ENCODE results near the gene TRMT44.

Gene TRMT44

GRCh38 chr4:8459867-8460445 is 19.4 kb downstream of the TRMT44 start:
- TF ChIP-seq YY1 (IDR thresholded peaks at IDR 0.05; ENCODE audit: low read depth) (no peak), TCF12 (IDR thresholded peaks at IDR 0.05; ENCODE audit: low read depth) (no peak), USF1 (IDR thresholded peaks at IDR 0.05) (no peak), NFIC (IDR thresholded peaks at IDR 0.05) (no peak), REST (IDR thresholded peaks at IDR 0.05; ENCODE audit: low read depth) (no peak), CEBPB (IDR thresholded peaks at IDR 0.05) (no peak), ZBTB7A (IDR thresholded peaks at IDR 0.05; ENCODE audit: low read depth) (no peak), TAF1 (IDR thresholded peaks at IDR 0.05; ENCODE audit: low read depth) (no peak), EGR1 (IDR thresholded peaks at IDR 0.05) (no peak), TEAD4 (IDR thresholded peaks at IDR 0.05) (no peak), FOXM1 (IDR thresholded peaks at IDR 0.05; ENCODE audit: borderline replicate concordance, low read depth) (no peak), RAD21 (IDR thresholded peaks at IDR 0.05; ENCODE audit: low read depth) (no peak)

- TF ChIP-seq FOXM1 (IDR thresholded peaks at IDR 0.05; ENCODE audit: borderline replicate concordance, low read depth) (no peak), ZBTB7A (IDR thresholded peaks at IDR 0.05; ENCODE audit: low read depth) (no peak), NFIC (IDR thresholded peaks at IDR 0.05) (no peak)
Measured at GRCh38 chr4:8461086-8461485, 20.5 kb downstream of the TRMT44 start.

- TF ChIP-seq EGR1 (IDR thresholded peaks at IDR 0.05): no peak
- no peak for TF ChIP-seq USF1 (IDR thresholded peaks at IDR 0.05)
- TF ChIP-seq TEAD4 (IDR thresholded peaks at IDR 0.05): no peak
Measured at GRCh38 chr4:8461616-8462015, 21.0 kb downstream of the TRMT44 start.

GRCh38 chr4:8463811-8464210 is 23.2 kb downstream of the TRMT44 start:
- TF ChIP-seq USF1 (IDR thresholded peaks at IDR 0.05): no peak
- TF ChIP-seq CEBPB (IDR thresholded peaks at IDR 0.05): no peak
- TF ChIP-seq FOXM1 (IDR thresholded peaks at IDR 0.05; ENCODE audit: borderline replicate concordance, low read depth): no peak
- TF ChIP-seq REST (IDR thresholded peaks at IDR 0.05; ENCODE audit: low read depth): no peak
- TF ChIP-seq CREB1 (IDR thresholded peaks at IDR 0.05; ENCODE audit: low read depth): no peak
- no peak for TF ChIP-seq NFIC (IDR thresholded peaks at IDR 0.05)
- TF ChIP-seq TCF12 (IDR thresholded peaks at IDR 0.05; ENCODE audit: low read depth): no peak
- no peak for TF ChIP-seq EGR1 (IDR thresholded peaks at IDR 0.05)
- no peak for TF ChIP-seq EP300 (IDR thresholded peaks at IDR 0.05; ENCODE audit: borderline replicate concordance)
- no peak for TF ChIP-seq TEAD4 (IDR thresholded peaks at IDR 0.05)

GRCh38 chr4:8464381-8464780 is 23.8 kb downstream of the TRMT44 start:
- TF ChIP-seq TCF12 (IDR thresholded peaks at IDR 0.05; ENCODE audit: low read depth) (no peak), ZBTB7A (IDR thresholded peaks at IDR 0.05; ENCODE audit: low read depth) (no peak), RAD21 (IDR thresholded peaks at IDR 0.05; ENCODE audit: low read depth) (no peak), REST (IDR thresholded peaks at IDR 0.05; ENCODE audit: low read depth) (no peak), CEBPB (IDR thresholded peaks at IDR 0.05) (no peak), TAF1 (IDR thresholded peaks at IDR 0.05; ENCODE audit: low read depth) (no peak), EP300 (IDR thresholded peaks at IDR 0.05; ENCODE audit: borderline replicate concordance) (no peak), EGR1 (IDR thresholded peaks at IDR 0.05) (no peak), MAX (IDR thresholded peaks at IDR 0.05) (no peak), TEAD4 (IDR thresholded peaks at IDR 0.05) (no peak), CREB1 (IDR thresholded peaks at IDR 0.05; ENCODE audit: low read depth) (no peak), USF1 (IDR thresholded peaks at IDR 0.05) (no peak)
